Right renal pelvis (tissue), 4 donors: Measurements from ENCODE around the gene FAM162B. TPM values are rescaled to one million over a fixed set of nuclear protein-coding genes. Genes with fewer than 3 reads are reported as not detected.
"Not testable (repeated sequence)": the region's sequence is repeated elsewhere in the genome, so short reads cannot be mapped to it uniquely, and the experiment has no call there.

Source experiments
- DNase-seq, 4 donors: peaks; one replicate each; pipeline ENCODE4 v3.0.0-alpha.2; 2013; ENCODE audit warnings: low read depth in 4 of 4, low spot score in 3 of 4, missing footprints in 1 of 4
- polyA plus RNA-seq, 4 donors: library from polyadenylated mRNA; unstranded; fragments of 120-200 nt; gene quantifications; one replicate each; pipeline ENCODE4 v1.2.1, GENCODE V29; 2013; ENCODE audit not compliant: insufficient read length in 4 of 4

FAM162B gene
- polyA plus RNA-seq, 4 donors: 5.8 to 11.3 (median 7.3) TPM

- no peak for DNase-seq
Observed at GRCh38 chr6:116737004-116737403, 28.5 kb downstream of the FAM162B start.

DNA sequence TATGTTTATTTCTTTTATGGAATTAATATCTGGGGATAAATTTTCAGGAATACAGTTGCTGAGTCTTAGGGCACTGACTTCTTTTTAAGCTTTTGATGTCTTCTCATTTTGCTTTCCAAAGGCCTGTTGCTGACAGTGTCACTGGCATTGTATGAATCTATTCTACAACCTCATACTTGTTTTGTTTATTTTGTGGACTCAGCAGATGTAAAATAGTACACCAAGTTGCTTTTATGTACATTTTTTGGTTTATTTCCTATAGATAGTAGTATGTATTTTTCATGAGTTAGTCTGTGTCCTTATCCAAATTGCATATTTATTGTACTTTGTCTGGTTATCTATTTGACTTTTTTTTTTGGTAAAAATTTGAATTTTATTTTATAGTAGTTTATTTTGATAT lies 35.0 kb downstream of the FAM162B start:
- no peak for DNase-seq

GRCh38 chr6:116726947-116727346 lies 38.6 kb downstream of the FAM162B start:
- no peak for DNase-seq

- no peak for DNase-seq
Observed at GRCh38 chr6:116714761-116715160, 50.8 kb downstream of the FAM162B start.

- no peak for DNase-seq
Observed at GRCh38 chr6:116714296-116714695, 51.2 kb downstream of the FAM162B start.

GRCh38 chr6:116705917-116706316 lies 59.6 kb downstream of the FAM162B start:
- no peak for DNase-seq

GRCh38 chr6:116703888-116704287 lies 61.6 kb downstream of the FAM162B start:
- not testable (repeated sequence) for DNase-seq

Other genes starting within 250 kb of the FAM162B start
- gene TRAPPC3L, start 220.0 kb downstream of the FAM162B start, polyA plus RNA-seq: under 1 TPM; 0.23 to 0.73 (median 0.39) TPM
- gene CALHM4, start 212.0 kb downstream of the FAM162B start, polyA plus RNA-seq: under 1 TPM; 0.49 to 0.79 (median 0.61) TPM
- gene RWDD1, start 194.2 kb downstream of the FAM162B start, polyA plus RNA-seq: 10 to 100 TPM; 71.3 to 83.5 (median 80.1) TPM
- 1 to 10 TPM; 2.3 to 3.3 (median 2.9) TPM for gene RSPH4A, start 149.2 kb downstream of the FAM162B start, polyA plus RNA-seq
- gene ZUP1, start 97.0 kb downstream of the FAM162B start, polyA plus RNA-seq: 10 to 100 TPM; 11.8 to 15.2 (median 14.5) TPM
- 10 to 100 TPM; 16.8 to 23.8 (median 21.5) TPM for gene KPNA5, start 84.5 kb downstream of the FAM162B start, polyA plus RNA-seq
- gene GPRC6A, start 63.4 kb upstream of the FAM162B start, polyA plus RNA-seq: under 1 TPM; 0.13 to 0.73 (median 0.29) TPM
- gene RFX6, start 111.5 kb upstream of the FAM162B start, polyA plus RNA-seq: under 1 TPM in 3 of 4 donors, not detected in 1; 0.03 to 0.08 (median 0.06) TPM